ENCODE data around the gene SEMA3D.

SEMA3D gene

DNA sequence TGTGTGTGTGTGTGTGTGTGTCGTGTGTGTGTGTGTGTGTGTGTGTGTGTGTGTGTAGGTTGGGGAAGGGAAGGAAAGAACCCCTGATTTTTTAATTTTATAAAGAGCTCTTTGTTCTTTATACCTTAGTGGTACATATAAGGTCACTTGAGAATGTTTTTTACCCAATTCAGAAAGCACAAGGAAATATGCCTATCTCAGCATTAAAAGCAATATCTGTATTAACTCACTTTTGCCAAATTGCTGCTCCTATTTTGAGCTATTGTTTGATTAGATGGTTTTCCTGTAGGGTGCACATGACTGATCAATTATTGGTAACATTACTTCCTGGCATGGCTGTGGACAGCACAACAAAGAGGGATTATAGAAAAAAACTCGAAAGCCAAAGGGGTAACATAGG is 60.5 kb downstream of the SEMA3D start:
- DNase-seq (ENCODE audit: low spot score) (no peak), FAIRE-seq (peak; percentile 55)

DNA sequence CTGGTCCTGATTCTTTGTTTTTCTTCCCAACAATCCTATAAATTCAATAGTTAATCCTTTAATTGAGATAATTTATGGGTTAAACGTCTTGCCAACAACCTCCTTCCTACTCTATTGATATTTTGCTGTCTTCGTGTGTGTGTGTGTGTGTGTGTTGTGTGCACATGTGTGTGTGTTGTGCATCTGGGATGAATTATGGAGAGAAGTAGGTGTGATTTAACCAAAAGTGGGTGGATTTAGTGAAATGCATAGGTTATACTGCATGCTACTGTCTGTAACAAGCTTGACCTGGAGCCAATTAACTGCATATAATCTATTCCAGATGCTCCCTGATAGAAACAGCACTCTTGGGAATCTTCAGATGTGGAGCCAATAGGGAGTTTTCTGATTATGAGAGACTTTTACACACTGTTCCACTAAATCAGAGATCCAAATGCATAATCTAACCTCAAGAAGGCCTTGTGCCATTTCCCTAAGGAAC is 61.2 kb downstream of the SEMA3D start:
- DNase-seq (ENCODE audit: low spot score) (no peak), FAIRE-seq (peak; percentile 44)

DNA sequence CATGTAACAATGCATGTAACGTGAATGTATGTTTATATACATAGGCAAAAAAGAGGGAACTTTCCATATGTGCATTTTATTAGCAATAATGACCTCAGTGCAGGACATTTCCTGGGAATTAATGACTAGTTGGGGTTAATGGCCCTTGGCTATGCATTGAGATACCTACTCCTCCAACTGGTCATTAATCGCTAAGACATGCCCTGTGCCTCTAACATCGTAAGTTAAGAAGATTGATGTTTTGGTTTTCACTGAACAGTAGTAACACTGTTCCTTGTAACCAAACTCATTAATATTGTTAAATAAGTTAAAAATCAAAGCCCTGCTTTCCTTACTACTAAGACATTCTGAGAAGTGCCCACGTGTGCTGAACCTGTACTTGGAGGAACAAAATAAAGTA is 61.7 kb downstream of the SEMA3D start:
- no peak for FAIRE-seq
- DNase-seq (ENCODE audit: low spot score) = no peak

DNA sequence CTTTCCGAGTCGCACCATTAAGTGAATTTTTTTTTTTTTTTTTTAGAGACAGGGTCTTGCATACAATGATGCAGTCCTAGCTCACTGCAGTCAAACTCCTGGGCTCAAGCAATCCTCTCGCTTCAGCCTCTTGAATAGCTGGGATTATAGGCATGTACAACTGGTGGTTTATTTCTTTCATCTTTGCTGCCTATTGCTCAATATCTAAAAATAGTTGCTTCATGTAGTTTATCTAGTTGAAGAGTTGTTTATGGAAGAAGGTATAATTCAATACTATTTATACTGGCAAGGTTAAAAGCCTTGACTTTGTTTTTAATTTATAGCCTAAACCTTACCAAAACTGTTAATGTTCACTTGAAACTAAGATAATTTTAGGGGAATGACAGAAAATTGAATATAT is 66.9 kb downstream of the SEMA3D start:
- FAIRE-seq (no peak), DNase-seq (ENCODE audit: low spot score) (no peak)

DNA sequence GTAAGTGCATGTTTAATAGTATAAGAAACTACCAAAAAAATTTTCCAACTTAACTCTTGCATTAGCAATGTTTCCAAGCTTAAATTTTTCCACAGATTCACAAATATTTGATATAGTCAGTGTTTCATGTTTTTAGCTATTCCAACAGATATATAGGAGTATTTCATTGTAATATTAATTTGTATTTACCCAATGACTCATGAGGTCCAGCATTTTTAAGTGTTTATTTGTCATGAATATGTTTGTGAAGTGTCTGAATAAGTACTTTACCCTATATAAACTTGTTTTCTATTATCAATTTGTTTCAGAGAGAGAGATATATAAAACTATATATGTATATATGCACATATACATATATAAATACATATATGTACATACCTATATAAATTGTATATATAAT is 71.0 kb downstream of the SEMA3D start:
- no peak for DNase-seq (ENCODE audit: low spot score)
- no peak for FAIRE-seq

DNA sequence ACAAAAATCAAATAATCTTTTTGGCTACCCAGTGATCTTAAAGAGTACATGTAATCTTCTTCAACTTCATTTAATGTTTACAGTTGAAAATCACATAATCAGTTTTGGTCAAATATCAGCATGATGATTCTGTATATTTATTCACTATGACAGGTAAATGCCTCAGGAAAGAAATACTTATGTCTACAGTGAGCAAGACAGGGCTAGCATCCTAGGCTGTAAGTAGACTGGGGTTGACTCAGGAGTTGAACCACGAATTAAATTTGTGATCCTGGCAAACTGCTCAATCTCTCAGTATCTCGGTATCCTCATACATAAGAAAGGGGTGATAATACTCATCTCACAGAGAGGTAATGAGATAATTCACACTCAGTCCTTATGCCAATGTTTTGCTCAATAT is 71.8 kb downstream of the SEMA3D start:
- FAIRE-seq = no peak
- DNase-seq (ENCODE audit: low spot score) = no peak

DNA sequence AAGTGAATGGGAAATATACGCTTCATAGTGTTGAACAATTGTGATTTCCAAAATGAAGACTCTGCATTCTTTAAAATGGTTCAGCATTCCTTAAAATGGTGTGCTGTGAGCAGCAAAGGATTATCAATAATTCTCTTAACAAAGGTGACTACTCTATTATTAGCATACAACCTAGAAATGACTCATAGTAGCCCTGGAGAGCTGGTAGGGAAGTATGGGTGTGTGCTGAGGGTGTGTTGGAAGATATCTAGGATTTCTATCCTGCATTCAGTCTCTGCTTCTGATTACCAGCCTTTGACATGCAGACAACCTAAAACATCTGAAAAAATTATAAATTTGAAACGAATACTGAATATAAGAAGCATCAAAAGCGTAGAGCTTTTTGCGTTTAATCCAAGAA is 72.5 kb downstream of the SEMA3D start:
- FAIRE-seq = no peak
- DNase-seq (ENCODE audit: low spot score) = peak; percentile 47

DNA sequence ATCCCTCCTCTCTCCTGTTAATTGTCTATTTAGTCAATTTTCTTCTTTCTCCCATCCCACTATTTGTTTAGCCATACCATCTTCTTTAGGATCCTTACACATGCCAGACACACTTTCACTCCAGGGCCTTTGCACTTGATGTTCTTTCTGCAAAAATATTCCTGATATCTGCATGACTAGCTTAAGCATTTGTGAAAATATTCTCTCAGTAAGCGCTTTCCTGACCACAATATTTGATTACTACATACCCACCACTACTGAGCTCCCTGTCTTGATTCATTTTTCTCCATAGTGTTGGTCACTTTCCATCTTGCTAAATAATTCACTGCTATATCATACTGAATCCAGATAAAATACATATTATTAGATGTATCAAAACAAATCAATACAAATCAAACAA is 75.1 kb downstream of the SEMA3D start:
- DNase-seq (ENCODE audit: low spot score) (no peak), FAIRE-seq (no peak)

DNA sequence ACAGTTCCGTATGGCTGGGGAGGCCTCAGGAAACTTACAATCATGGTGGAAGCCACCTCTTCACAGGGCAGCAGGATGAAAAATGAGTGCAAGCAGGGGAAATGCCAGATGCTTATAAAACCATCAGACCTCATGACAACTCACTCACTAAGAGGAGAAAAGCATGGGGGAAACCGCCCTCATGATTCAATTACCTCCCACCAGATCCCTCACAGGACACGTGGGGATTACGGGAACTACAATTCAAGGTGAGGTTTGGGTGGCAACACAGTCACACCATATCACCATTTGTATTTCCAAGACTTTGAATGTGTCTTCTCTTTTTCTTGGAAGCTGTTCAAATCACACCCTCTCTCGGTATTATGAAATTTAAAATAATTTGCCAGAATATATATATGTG is 80.1 kb downstream of the SEMA3D start:
- DNase-seq (ENCODE audit: low spot score) (no peak), FAIRE-seq (peak; percentile 42)

DNA sequence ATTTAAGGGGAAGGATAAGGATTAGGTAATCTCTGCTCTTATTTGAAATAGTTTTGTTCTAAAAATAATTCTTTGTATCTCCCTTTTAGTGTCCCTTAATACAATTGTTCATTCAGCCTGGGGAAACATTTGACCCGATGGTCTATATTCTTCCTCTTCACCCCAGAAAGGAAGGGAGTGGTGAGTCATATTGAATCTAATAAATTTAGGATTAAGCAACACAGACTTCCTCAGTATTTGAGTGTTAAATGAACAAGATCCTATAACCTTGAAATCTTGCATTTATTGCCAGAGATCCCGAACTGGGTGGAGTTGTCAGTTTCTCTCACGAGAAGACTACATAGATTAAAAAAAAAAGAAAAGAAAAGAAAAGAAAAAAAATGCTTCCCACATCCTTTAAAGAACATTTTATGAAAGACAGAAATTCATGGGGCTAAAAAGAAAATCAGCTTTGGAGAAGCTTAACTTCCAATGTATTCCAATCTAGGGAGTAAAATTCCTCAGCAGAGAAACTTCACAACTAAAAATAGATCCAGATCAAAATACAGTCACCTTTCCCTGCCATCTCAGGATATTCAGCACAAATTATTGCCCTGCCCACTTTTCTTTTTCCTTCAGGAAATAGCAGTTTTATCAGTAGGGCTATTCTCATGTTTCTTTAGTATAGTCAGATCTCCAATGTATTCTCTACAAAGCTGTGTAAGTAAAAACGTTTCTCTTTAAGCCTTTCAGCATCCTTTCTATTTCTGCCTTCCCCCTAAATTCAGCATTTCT is 82.2 kb downstream of the SEMA3D start:
- FAIRE-seq (no peak), DNase-seq (ENCODE audit: low spot score) (peak; percentile 12)

DNA sequence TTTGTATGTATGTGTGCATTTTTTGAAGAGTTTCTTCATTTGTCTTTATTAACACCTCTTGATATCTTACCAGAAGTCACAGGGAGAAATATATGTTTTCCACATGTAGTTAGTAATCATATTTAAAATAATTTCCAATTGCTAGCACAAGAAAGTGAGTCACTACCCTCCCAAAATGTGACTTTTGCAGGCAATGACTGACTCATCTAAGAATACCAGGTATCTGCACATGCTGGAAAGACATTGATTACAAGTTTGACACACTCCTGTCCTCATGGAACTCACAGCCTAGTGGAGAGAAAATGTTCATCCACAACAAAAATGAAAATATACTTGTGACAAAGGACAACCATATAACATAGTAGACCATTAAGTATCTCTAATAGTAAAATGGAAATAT is 82.9 kb downstream of the SEMA3D start:
- FAIRE-seq (peak; percentile 85), DNase-seq (ENCODE audit: low spot score) (no peak)

DNA sequence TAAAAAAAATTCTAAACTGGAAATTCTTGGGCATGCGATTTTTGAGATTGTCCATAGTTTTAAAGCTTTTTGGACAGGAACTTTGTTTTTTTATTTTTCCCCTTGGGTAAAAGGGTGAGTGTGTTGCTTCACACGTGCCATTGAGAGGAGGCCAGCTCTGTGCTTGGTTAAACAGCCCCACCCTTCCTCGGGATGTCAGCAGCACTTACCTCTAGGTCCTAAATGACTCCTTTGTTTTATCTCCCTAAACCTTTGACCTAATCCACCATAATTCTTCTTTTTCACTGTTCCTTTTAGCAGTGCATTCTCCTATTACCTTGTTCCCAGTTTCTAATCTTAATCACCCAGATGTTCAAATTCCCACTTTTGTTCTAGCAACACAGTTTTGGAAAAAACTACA is 83.5 kb downstream of the SEMA3D start:
- FAIRE-seq (peak; percentile 46), DNase-seq (ENCODE audit: low spot score) (peak; percentile 17)

DNA sequence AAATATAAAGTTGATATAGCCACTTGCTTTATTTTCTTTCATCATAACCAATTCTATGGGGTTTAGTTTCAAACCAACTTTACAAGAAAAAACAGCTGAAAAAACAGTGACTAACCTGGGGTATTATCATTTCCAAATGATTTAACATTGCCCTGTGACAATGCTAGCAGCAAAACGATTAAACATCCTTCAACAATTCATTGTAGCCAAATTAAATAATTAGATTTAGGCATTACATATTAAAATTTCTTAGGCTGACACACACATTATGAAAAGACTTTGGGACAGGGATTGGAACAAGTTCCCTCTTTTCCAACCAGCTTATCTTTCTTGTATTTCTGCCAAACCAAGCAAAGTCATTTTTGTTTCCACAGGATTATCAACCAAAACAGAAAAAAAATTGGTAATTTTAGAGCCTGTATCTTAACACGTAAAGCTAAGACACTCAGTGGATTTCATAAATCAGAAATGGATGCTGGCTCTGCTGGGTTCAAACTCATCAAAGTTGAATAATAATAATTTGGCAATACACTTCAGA is 84.0 kb downstream of the SEMA3D start:
- no peak for DNase-seq (ENCODE audit: low spot score)

DNA sequence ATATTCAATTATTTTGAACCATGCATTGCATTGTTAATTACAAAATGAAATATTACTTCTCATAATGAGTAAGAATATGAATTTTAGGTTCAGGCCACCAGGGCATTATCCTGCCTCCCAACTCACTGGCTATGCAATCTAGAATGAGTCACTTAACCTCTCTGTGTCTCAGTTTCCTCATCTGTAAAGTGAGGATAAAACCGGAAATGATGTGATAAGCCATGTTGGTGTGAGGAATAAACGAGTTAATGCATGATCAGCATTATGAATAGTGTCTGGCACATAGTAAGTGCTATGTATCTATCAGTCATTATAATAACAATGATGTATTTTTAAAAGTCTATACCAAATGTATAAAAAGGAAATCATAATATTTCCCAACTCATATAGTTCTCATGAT is 85.5 kb downstream of the SEMA3D start:
- no peak for FAIRE-seq

More for the DNA sequence above, 84.0 kb downstream of the SEMA3D start:
- no peak for FAIRE-seq

DNA sequence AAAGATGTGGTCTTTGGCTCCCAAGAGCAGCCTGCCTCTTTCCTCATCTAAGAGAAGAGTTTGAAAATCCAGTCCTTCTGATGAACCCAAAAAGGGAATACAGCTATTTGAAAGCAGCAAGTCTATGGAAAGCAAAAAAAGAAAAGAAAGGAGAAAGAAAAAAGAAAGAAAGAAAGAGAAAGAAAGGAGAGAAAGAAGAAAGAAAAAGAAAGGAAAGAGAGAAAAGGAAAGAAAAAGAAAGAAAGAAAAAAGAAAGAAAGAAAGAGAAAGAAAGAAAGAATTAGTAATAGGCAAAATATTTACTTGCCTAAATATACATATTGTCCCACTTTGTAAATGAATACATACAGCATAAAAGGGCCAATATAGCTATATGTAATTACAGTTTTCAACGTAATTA is 89.0 kb downstream of the SEMA3D start:
- FAIRE-seq = no peak
- no peak for DNase-seq (ENCODE audit: low spot score)

More for the DNA sequence above, 85.5 kb downstream of the SEMA3D start:
- no peak for DNase-seq (ENCODE audit: low spot score)

DNA sequence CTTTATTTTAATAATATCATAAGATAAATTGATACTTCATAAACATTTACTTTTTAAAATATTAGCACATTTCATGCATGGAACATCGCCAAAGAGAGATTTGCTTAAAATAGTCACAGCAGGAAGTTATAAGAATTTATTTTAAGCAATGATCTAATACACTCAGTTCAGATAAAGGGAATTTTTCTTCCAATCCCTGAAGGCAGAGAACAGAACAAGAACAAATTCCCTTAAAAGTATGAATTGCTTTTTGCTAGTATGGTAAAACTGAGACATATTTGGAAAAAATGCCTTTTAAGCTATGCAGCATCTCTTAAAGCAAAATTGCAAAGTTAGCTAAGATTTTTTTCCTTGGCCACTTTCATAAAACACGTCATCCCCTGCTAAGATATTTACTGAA is 91.0 kb downstream of the SEMA3D start:
- no peak for FAIRE-seq

DNA sequence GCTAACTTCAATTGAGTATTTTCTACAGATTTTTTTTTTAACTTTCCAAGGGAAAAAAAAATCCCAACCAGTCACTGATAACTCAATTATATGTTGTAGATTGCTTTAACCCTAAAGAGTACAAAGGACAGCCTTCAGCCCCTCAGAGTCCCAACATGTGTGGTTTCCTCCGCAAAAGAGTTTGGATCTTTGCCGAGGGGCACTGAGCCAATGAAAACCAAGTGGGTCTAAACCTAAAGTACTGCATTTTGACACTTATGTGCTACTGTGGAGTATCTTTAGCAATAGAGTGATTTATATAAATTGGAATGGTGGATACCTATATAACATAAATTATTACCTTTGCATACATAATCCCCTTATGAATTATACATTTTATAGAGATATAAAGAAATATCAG is 91.5 kb downstream of the SEMA3D start:
- no peak for DNase-seq (ENCODE audit: low spot score)
- no peak for FAIRE-seq

More for the DNA sequence above, 91.0 kb downstream of the SEMA3D start:
- DNase-seq (ENCODE audit: low spot score) = no peak

DNA sequence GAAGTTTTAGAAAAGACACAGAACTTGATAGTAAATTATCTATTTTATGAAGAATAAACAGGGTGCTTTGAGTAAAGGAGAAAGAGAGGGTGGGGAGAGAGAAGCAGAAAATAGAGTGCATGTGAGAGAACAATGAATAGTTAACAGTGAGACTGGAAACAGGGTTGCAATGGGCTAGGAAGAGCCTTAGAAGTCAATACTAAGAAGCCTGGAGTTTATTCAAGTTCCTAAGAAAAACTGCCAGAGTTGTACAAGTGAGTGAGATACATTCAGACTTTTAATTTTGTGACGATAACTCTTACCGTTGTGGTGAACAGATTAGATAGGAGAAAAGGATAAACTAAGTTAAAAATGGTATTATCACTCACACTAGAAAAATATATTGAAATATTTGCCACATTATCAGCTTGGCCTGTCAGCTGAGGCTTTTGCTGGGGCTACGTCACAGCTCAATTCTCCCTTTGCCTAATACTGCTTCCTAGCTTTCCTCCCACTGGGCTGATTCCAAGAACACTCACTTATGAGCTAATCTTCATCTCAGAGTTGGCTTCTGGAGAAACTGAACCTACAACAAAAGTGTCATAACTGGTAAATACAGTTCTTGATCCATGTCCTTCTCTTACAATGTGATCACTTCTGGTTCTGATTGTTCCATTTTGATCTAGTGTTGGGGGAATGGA is 92.7 kb downstream of the SEMA3D start:
- DNase-seq (ENCODE audit: low spot score) = no peak

DNA sequence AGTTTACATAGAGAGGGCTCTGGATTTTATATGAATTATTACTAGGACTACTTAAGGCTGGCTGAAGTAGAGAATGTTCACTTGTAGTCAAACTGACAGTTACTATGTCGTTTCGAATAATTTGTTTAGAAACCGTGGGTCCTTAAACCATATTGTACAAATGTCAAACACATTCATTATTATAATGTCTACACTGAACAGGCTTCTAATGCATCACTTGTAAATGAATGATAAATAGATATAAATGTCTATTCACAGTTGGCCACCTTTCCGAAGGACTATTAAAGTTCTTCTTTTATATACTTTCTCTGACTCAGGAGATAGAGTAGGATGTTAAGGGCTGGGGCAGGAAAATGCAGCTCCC is 95.3 kb downstream of the SEMA3D start:
- DNase-seq (ENCODE audit: low spot score) = no peak
- no peak for FAIRE-seq

More for the DNA sequence above, 92.7 kb downstream of the SEMA3D start:
- FAIRE-seq = peak; percentile 17

DNA sequence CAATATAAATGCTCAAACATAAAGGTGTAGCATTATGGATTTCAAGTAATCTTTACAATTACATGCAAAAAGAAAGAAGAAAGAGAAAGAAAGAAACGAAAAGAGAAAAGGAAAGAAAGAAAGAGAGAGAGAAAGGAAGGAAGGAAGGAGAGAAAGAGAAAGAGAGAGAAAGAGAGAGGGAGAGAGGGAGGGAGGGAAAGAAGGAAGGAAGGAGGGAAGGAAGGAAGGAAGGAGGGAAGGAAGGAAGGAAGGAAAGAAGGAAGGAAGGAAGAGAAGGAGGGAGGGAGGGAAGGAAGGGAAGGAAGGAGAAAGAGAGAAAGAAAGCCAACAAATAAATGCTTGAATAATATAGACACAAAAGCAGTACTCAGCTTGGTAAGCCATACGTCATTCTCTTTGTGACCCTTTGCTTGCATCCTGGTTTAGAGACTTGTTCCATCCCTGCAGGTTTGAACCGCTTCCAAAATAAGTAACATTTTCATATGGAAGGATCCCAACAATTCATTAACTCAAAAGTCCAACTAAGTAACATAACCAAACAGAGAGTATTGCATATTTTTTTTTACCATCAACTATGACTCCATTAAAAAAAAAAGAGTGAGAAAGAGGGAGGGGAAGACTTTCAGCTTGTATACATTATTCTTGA is 95.8 kb downstream of the SEMA3D start:
- no peak for FAIRE-seq

DNA sequence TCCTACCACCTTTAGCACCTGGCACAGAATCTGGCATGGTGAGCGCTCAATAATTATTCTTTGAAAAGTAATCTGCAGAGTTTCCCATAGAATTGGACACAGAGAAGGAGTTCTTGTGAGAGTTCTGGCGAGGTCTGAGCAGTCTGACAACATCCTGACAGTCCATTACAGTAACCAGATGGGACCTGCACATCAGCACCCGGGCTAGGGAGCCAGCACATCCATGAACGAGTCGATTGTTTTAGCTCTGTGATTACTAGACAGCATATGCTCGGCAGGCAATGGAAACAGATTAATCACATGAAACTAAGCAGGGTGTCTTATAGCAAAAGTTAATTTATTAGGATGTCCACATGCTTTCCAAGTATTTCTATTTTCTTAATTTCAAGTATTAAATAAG is 96.7 kb downstream of the SEMA3D start:
- no peak for FAIRE-seq
- no peak for DNase-seq (ENCODE audit: low spot score)

More for the DNA sequence above, 95.8 kb downstream of the SEMA3D start:
- DNase-seq (ENCODE audit: low spot score) = no peak

DNA sequence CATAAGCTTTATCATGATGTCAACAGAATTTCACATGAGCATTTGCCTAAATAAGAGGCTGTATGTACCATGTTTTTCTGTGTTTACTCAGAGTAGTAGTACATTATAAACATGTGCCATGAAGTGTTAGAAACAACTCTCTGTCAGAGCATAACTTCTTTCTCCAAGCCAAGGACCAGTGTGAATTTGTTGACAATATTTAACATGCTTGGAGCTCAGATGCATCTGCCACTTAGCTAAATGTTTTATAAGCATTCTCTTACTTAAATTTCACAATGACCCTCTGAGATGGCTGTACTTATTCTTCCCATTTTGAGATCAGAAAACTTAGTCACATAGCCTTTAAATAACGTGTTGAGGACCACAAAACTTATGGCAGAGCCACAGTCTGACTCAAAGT is 105.0 kb downstream of the SEMA3D start:
- peak; percentile 73 for FAIRE-seq
- DNase-seq (ENCODE audit: low spot score) = no peak
